ENCODE measurements around the gene CFAP52.
A peak's percentile ranks its signal among the peaks of the same experiment; 100 is the strongest.

Gene CFAP52

DNA sequence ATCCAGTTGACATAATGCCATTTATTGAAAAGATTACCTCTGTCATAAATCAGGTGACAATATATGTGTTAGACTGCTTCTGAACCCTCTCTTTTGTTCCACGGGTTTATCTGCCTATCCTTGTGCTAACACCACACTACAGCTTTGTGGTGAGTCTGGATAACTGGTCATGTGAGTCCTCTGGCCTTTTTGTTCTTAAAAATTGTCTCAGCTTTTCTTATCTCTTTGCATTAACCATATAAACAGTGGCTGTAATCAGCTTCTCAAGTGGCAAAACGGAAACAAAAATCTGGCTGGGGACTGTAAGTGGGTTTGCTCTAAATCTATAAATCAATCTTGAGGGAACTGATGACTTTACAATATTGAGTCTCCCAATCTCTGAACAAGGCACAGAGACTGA is 45.4 kb upstream of the CFAP52 start (continued):
- TF ChIP-seq, protein P1, sequence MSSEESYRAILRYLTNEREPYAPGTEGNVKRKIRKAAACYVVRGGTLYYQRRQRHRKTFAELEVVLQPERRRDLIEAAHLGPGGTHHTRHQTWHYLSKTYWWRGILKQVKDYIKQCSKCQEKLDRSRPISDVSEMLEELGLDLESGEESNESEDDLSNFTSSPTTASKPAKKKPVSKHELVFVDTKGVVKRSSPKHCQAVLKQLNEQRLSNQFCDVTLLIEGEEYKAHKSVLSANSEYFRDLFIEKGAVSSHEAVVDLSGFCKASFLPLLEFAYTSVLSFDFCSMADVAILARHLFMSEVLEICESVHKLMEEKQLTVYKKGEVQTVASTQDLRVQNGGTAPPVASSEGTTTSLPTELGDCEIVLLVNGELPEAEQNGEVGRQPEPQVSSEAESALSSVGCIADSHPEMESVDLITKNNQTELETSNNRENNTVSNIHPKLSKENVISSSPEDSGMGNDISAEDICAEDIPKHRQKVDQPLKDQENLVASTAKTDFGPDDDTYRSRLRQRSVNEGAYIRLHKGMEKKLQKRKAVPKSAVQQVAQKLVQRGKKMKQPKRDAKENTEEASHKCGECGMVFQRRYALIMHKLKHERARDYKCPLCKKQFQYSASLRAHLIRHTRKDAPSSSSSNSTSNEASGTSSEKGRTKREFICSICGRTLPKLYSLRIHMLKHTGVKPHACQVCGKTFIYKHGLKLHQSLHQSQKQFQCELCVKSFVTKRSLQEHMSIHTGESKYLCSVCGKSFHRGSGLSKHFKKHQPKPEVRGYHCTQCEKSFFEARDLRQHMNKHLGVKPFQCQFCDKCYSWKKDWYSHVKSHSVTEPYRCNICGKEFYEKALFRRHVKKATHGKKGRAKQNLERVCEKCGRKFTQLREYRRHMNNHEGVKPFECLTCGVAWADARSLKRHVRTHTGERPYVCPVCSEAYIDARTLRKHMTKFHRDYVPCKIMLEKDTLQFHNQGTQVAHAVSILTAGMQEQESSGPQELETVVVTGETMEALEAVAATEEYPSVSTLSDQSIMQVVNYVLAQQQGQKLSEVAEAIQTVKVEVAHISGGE (tag by site-specific recombination; conservative IDR thresholded peaks at IDR 0.05; ENCODE audit: low read depth): no peak
- TF ChIP-seq ZNF843 (tag by site-specific recombination; IDR thresholded peaks at IDR 0.05) (peak; percentile 27; the same call in 1 of the 2 replicates), ZNF660 (tag by site-specific recombination; IDR thresholded peaks at IDR 0.05) (no peak), KLF8 (tag by site-specific recombination; IDR thresholded peaks at IDR 0.05) (no peak), ZNF366 (tag by site-specific recombination; conservative IDR thresholded peaks at IDR 0.05) (0 out of 2 replicates have a peak, but pooled peaks have one; percentile 14), ZNF24 (tag by site-specific recombination; IDR thresholded peaks at IDR 0.05) (no peak), TRIM28 (IDR thresholded peaks at IDR 0.05; ENCODE audit: borderline replicate concordance, low read length) (peak; percentile 65; the same call in 1 of the 2 replicates), ZNF394 (tag by site-specific recombination; IDR thresholded peaks at IDR 0.05; ENCODE audit: borderline replicate concordance) (no peak), HOXD13 (CRISPR knock-in tag; IDR thresholded peaks at IDR 0.05; ENCODE audit: borderline replicate concordance) (no peak), FEZF1 (tag by site-specific recombination; IDR thresholded peaks at IDR 0.05) (peak; percentile 90), MYNN (tag by site-specific recombination; IDR thresholded peaks at IDR 0.05; ENCODE audit: borderline replicate concordance) (no peak), ZNF266 (tag by site-specific recombination; IDR thresholded peaks at IDR 0.05; ENCODE audit: low read depth) (no peak), ZNF335 (tag by site-specific recombination; conservative IDR thresholded peaks at IDR 0.05) (no peak), ZNF510 (tag by site-specific recombination; IDR thresholded peaks at IDR 0.05; ENCODE audit: insufficient replicate concordance) (no peak), ZNF792 (tag by site-specific recombination; IDR thresholded peaks at IDR 0.05) (no peak), SP2 (tag by site-specific recombination; IDR thresholded peaks at IDR 0.05) (no peak), ZNF529 (tag by site-specific recombination; IDR thresholded peaks at IDR 0.05; ENCODE audit: insufficient replicate concordance) (no peak), ZEB2 (tag by site-specific recombination; IDR thresholded peaks at IDR 0.05) (peak; percentile 38; the same call in 1 of the 2 replicates), YY2 (tag by site-specific recombination; IDR thresholded peaks at IDR 0.05) (no peak), ZNF391 (tag by site-specific recombination; IDR thresholded peaks at IDR 0.05; ENCODE audit: borderline replicate concordance, low read depth) (no peak), GLI2 (tag by site-specific recombination; IDR thresholded peaks at IDR 0.05; ENCODE audit: borderline replicate concordance, low read depth) (no peak), ZNF473 (tag by site-specific recombination; IDR thresholded peaks at IDR 0.05) (no peak), ZNF560 (tag by site-specific recombination; IDR thresholded peaks at IDR 0.05; ENCODE audit: borderline replicate concordance) (no peak)
- TF ChIP-seq, protein P2, sequence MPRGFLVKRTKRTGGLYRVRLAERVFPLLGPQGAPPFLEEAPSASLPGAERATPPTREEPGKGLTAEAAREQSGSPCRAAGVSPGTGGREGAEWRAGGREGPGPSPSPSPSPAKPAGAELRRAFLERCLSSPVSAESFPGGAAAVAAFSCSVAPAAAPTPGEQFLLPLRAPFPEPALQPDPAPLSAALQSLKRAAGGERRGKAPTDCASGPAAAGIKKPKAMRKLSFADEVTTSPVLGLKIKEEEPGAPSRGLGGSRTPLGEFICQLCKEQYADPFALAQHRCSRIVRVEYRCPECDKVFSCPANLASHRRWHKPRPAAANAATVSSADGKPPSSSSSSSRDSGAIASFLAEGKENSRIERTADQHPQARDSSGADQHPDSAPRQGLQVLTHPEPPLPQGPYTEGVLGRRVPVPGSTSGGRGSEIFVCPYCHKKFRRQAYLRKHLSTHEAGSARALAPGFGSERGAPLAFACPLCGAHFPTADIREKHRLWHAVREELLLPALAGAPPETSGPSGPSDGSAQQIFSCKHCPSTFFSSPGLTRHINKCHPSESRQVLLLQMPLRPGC (tag by site-specific recombination; IDR thresholded peaks at IDR 0.05): no peak
- TF ChIP-seq, protein P3, sequence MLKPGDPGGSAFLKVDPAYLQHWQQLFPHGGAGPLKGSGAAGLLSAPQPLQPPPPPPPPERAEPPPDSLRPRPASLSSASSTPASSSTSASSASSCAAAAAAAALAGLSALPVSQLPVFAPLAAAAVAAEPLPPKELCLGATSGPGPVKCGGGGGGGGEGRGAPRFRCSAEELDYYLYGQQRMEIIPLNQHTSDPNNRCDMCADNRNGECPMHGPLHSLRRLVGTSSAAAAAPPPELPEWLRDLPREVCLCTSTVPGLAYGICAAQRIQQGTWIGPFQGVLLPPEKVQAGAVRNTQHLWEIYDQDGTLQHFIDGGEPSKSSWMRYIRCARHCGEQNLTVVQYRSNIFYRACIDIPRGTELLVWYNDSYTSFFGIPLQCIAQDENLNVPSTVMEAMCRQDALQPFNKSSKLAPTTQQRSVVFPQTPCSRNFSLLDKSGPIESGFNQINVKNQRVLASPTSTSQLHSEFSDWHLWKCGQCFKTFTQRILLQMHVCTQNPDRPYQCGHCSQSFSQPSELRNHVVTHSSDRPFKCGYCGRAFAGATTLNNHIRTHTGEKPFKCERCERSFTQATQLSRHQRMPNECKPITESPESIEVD (tag by site-specific recombination; IDR thresholded peaks at IDR 0.05): peak; percentile 59; the same call in 1 of the 2 replicates
- TF ChIP-seq, protein P4, sequence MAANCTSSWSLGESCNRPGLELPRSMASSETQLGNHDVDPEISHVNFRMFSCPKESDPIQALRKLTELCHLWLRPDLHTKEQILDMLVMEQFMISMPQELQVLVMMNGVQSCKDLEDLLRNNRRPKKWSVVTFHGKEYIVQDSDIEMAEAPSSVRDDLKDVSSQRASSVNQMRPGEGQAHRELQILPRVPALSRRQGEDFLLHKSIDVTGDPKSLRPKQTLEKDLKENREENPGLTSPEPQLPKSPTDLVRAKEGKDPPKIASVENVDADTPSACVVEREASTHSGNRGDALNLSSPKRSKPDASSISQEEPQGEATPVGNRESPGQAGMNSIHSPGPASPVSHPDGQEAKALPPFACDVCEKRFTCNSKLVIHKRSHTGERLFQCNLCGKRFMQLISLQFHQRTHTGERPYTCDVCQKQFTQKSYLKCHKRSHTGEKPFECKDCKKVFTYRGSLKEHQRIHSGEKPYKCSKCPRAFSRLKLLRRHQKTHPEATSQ (tag by site-specific recombination; IDR thresholded peaks at IDR 0.05): no peak

All from HEK293 (cell line).